BE2C (cell line): ENCODE results near the gene CRHR2.
"Not testable (repeated sequence)": the region's sequence is repeated elsewhere in the genome, so short reads cannot be mapped to it uniquely, and the experiment has no call there.

Source experiments
- DNase-seq: peaks from one replicate; pipeline ENCODE4 v3.0.0-alpha.2; 2020
- H3K27me3 ChIP-seq: fragments of 250-450 bp; sonication (Bioruptor Pico); 2 replicates; pipeline ENCODE4 v1.5.1; 2020; ENCODE audit warnings: mild to moderate bottlenecking
- H3K36me3 ChIP-seq: fragments of 250-450 bp; sonication (Bioruptor Pico); 2 replicates; pipeline ENCODE4 v1.5.1; 2020; ENCODE audit warnings: mild to moderate bottlenecking
- H3K4me1 ChIP-seq: fragments of 250-450 bp; sonication (Bioruptor Pico); 2 replicates; pipeline ENCODE4 v1.5.1; 2020
- H3K4me3 ChIP-seq: 2 replicates; pipeline ENCODE4 v1.5.1; 2011; ENCODE audit warnings: low read depth, low read length
- H3K9me3 ChIP-seq: fragments of 250-450 bp; sonication (Bioruptor Pico); 2 replicates; pipeline ENCODE4 v1.5.1; 2020
- TF ChIP-seq, protein P1 (sequence below): IDR thresholded peaks from 2 replicates; pipeline ENCODE4 v1.5.1; 2012; ENCODE audit warnings: mild to moderate bottlenecking, low read depth, low read length

CRHR2 gene

GRCh38 chr7:30727061-30727945 lies 45.0 kb upstream of the CRHR2 start:
- Histone ChIP-seq H3K4me3 (no peak overlapping the region), H3K9me3 (no peaks in the 10 kb centered on the region), H3K27me3 (no peaks in the 10 kb centered on the region), H3K36me3 (no peaks in the 10 kb centered on the region), H3K4me1 (no peaks in the 10 kb centered on the region)
- TF ChIP-seq, protein P1, sequence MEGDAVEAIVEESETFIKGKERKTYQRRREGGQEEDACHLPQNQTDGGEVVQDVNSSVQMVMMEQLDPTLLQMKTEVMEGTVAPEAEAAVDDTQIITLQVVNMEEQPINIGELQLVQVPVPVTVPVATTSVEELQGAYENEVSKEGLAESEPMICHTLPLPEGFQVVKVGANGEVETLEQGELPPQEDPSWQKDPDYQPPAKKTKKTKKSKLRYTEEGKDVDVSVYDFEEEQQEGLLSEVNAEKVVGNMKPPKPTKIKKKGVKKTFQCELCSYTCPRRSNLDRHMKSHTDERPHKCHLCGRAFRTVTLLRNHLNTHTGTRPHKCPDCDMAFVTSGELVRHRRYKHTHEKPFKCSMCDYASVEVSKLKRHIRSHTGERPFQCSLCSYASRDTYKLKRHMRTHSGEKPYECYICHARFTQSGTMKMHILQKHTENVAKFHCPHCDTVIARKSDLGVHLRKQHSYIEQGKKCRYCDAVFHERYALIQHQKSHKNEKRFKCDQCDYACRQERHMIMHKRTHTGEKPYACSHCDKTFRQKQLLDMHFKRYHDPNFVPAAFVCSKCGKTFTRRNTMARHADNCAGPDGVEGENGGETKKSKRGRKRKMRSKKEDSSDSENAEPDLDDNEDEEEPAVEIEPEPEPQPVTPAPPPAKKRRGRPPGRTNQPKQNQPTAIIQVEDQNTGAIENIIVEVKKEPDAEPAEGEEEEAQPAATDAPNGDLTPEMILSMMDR: no peak
- DNase-seq: no peak

DNA sequence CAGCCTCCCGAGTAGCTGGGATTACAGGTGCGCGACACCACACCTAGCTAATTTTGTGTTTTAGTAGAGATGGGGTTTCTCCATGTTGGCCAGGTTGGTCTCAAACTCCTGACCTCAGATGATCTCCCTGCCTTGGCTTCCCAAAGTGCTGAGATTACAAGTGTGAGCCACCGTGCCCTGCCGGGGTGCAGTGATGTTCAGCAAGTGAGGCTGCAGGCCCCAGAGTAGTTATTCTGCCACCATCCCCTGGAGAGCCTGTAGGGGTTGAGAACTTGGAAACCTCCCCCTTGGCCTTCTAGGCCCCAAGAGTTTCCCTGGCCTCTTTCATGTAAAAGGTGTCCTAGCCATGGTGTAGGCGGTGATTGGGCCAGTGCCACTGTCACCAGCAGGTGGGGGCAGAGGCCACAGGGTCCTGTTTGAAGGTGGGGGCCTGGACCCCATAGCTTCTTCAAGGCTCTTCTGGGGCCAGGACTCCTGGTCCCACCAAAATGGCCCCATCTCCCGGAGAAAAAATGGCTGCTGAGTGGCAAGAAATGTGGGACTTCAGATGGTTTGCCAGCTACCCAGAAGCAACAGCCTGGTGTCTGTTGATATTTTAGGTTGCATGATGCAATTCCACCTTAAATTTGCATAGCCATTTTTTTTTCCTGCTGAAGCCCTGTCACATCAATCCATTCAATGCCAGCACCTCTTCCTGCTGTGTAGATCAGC lies 44.2 kb upstream of the CRHR2 start:
- TF ChIP-seq, protein P1: no peak
- H3K36me3 ChIP-seq: no peaks in the 10 kb centered on the region
- H3K27me3 ChIP-seq: no peaks in the 10 kb centered on the region
- no peaks in the 10 kb centered on the region for H3K9me3 ChIP-seq
- no peaks in the 10 kb centered on the region for H3K4me1 ChIP-seq
- DNase-seq: no peak
- H3K4me3 ChIP-seq: no peak overlapping the region

- DNase-seq: no peak
- TF ChIP-seq, protein P1: no peak
- Histone ChIP-seq H3K4me3 (no peak overlapping the region), H3K4me1 (no peaks in the 10 kb centered on the region), H3K27me3 (no peaks in the 10 kb centered on the region), H3K36me3 (no peaks in the 10 kb centered on the region), H3K9me3 (no peaks in the 10 kb centered on the region; the same call in 1 of the 2 replicates)
Observed at GRCh38 chr7:30723776-30724175, 41.5 kb upstream of the CRHR2 start.

DNA sequence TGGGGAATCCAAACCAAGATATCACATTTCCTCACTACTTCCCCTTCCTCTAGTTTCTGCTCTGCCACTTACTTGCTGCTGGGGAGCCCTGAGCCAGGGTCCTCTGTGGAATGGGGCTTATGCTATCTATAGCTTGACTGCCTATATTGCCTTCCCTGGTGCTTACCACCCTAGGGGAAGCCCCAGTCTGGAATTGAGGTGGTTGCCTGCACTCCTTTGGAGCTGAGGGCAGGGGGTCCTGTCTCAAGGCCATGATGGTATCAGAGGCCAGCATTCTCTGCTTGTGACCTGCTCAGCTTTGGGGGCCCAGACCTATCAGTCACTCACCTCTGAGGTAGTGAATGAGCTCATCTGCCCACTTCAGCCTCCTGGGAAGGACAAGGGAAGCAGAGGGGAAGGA lies 40.4 kb upstream of the CRHR2 start:
- Histone ChIP-seq H3K4me1 (no peaks in the 10 kb centered on the region), H3K9me3 (no peaks in the 10 kb centered on the region; the same call in 1 of the 2 replicates), H3K4me3 (no peak overlapping the region), H3K36me3 (no peaks in the 10 kb centered on the region), H3K27me3 (no peaks in the 10 kb centered on the region)
- TF ChIP-seq, protein P1: no peak
- DNase-seq: no peak

GRCh38 chr7:30722187-30722586 lies 39.9 kb upstream of the CRHR2 start:
- Histone ChIP-seq H3K9me3 (no peaks in the 10 kb centered on the region; the same call in 1 of the 2 replicates), H3K36me3 (no peaks in the 10 kb centered on the region), H3K4me3 (no peak overlapping the region), H3K4me1 (no peaks in the 10 kb centered on the region), H3K27me3 (no peaks in the 10 kb centered on the region)
- TF ChIP-seq, protein P1: no peak
- no peak for DNase-seq

DNA sequence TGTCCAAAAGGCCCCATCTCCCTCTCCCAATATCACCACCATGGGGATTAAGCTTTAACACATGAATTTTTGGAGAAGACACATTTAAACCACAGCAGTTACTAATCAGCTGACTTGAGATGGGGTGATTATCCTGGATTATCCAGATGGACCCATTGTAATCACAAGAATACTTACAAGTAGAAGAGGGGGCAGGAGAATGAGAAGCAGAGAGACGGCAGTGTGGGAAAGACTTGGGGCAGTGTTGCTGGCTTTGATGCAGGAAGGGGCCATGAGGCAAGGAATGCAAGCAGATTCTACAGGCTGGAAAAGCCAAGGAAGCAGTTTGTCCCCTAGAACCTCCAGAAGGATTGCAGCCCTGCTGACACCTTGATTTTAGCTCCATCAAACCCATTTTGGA lies 39.0 kb upstream of the CRHR2 start:
- H3K4me3 ChIP-seq: no peak overlapping the region
- H3K9me3 ChIP-seq: no peaks in the 10 kb centered on the region; the same call in 1 of the 2 replicates
- TF ChIP-seq, protein P1: no peak
- no peaks in the 10 kb centered on the region for H3K4me1 ChIP-seq
- DNase-seq: no peak
- no peaks in the 10 kb centered on the region for H3K27me3 ChIP-seq
- no peaks in the 10 kb centered on the region for H3K36me3 ChIP-seq

DNA sequence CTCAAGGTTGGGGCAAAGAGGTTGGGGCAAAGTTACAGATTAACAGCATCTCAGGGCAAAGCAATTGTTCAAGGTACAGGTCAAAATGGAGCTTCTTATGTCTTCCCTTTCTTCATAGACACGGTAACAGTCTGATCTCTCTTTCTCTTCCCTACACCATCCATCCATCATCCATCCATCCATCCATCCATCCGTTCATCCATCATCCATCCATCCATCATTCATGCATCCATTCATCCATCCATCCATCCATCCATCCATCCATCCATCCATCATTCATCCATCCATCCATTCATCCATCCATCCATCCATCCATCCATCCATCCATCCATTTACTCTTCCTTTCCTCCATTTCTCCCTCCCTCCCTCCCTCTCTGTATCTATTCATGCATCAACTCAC lies 37.2 kb upstream of the CRHR2 start:
- H3K27me3 ChIP-seq, H3K4me1 ChIP-seq, DNase-seq, H3K36me3 ChIP-seq, H3K4me3 ChIP-seq, H3K9me3 ChIP-seq: not testable (repeated sequence)
